GM12878 (cell line): ENCODE measurements around the gene TUBA4B.

Experiments
- EZH2 ChIP-seq: IDR thresholded peaks from 2 replicates; pipeline ENCODE4 v1.6.1; 2012; ENCODE audit warnings: low read depth, mild to moderate bottlenecking, control low read depth, inconsistent platforms, low read length, borderline replicate concordance; ENCODE audit not compliant: control insufficient read depth
- NR2F1 ChIP-seq: fragments of 450-650 bp; conservative IDR thresholded peaks from 2 replicates; pipeline ENCODE4 v1.6.1; 2017; ENCODE audit warnings: mild to moderate bottlenecking
- RFX5 ChIP-seq: IDR thresholded peaks from 2 replicates; pipeline ENCODE4 v1.6.1; 2011; ENCODE audit warnings: low read depth, low read length, improper control_type of control experiment
- ZZZ3 ChIP-seq: IDR thresholded peaks from 2 replicates; pipeline ENCODE4 v1.6.1; 2011; ENCODE audit warnings: low read depth; ENCODE audit not compliant: control insufficient read depth, insufficient read length
- TF ChIP-seq, protein P1 (sequence below): IDR thresholded peaks from 2 replicates; pipeline ENCODE4 v1.6.1; 2011; ENCODE audit warnings: mild to moderate bottlenecking, low read depth, low read length, moderate library complexity; ENCODE audit not compliant: insufficient replicate concordance
- TF ChIP-seq, protein P2 (sequence below): fragments of 150-350 bp; IDR thresholded peaks from 2 replicates; pipeline ENCODE4 v1.6.1; 2014; ENCODE audit warnings: mild to moderate bottlenecking, low read depth, low read length

DNA sequence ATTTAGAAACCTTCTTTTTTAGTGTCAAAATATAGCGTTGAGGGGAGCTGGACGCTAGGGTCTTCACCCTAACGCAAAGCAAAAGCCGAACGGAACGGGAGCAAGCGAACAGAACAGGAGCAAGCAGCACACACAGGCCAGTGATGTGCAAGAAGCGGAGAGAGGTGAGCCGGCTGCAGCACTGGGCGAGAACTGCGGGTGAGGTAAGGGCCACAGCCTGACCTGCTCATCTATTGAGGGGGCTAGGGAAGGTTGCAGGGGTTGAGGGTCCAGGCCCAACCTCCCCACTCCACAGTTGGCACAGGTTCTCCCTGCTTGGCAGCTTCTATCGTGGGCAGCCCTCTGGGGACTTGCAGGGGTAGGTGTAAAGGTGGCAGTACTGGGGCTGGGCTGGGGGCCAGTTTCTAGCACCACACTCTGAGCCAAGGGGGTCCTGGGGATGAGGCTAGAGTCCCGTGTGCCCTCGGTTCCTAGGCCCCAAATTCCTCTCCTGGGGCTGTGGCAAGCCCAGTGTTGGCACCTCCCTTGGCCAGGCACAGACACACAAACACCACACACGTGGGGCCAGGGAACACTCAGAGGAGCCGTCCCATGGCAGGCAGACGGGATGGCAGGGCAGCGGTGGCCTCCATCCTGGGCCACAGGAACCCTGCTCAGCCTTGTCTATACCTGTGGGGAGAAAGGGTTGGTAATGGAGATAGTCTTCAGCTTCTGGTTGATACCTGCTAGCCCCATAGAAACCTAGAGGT, 33.1 kb upstream of the TUBA4B start:
- TF ChIP-seq, protein P1, sequence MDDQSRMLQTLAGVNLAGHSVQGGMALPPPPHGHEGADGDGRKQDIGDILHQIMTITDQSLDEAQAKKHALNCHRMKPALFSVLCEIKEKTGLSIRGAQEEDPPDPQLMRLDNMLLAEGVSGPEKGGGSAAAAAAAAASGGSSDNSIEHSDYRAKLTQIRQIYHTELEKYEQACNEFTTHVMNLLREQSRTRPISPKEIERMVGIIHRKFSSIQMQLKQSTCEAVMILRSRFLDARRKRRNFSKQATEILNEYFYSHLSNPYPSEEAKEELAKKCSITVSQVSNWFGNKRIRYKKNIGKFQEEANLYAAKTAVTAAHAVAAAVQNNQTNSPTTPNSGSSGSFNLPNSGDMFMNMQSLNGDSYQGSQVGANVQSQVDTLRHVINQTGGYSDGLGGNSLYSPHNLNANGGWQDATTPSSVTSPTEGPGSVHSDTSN = no peak
- TF ChIP-seq RFX5 (no peak), ZZZ3 (no peak), EZH2 (no peak), NR2F1 (no peak)
- TF ChIP-seq, protein P2, sequence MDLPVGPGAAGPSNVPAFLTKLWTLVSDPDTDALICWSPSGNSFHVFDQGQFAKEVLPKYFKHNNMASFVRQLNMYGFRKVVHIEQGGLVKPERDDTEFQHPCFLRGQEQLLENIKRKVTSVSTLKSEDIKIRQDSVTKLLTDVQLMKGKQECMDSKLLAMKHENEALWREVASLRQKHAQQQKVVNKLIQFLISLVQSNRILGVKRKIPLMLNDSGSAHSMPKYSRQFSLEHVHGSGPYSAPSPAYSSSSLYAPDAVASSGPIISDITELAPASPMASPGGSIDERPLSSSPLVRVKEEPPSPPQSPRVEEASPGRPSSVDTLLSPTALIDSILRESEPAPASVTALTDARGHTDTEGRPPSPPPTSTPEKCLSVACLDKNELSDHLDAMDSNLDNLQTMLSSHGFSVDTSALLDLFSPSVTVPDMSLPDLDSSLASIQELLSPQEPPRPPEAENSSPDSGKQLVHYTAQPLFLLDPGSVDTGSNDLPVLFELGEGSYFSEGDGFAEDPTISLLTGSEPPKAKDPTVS = no peak
